ENCODE data around the gene CAMTA1.

The CAMTA1 gene

DNA sequence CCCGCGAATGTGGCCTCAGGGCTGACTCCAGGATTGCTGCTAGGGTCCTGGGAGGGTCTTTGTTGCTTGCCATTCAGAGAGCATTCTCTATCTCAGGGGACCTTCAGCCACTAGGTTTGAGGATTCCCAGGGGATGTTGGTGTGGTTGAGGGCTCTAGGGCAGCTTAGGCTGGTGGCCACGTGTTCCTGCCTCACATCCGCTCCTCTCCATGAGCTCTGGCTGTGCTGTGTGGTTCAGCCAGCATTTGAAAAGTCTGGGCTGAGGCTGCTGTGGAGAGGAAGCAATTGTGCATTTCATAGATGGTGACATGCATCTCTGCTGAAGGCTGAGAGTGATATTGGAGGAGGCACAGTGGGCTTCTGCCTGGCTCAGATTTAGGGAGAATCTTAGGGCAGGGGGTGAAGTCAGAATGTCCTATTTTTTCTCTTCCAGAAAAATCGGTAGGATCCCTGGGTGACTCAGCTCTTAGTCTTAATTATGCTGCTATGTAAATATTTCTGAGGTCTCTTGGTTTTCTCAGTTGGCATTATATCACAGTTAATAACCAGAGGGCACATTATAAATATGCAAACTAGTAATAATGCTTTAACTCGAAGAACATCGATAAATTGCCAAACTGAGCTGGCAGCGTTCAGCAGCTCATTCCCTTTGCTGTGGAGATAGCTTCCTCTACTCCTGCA is 182.3 kb downstream of the CAMTA1 start:
- no peak for TF ChIP-seq ZC3H10 (CRISPR knock-in tag; IDR thresholded peaks at IDR 0.05)
- TF ChIP-seq ZNF8 (CRISPR knock-in tag; IDR thresholded peaks at IDR 0.05): no peak
- no peak for TF ChIP-seq SNAI2 (CRISPR knock-in tag; IDR thresholded peaks at IDR 0.05)
- no peak for TF ChIP-seq OSR1 (CRISPR knock-in tag; IDR thresholded peaks at IDR 0.05)
- TF ChIP-seq ZFP30 (CRISPR knock-in tag; IDR thresholded peaks at IDR 0.05): no peak
- no peak for TF ChIP-seq ESRRG (CRISPR knock-in tag; IDR thresholded peaks at IDR 0.05)
- TF ChIP-seq, protein P1, sequence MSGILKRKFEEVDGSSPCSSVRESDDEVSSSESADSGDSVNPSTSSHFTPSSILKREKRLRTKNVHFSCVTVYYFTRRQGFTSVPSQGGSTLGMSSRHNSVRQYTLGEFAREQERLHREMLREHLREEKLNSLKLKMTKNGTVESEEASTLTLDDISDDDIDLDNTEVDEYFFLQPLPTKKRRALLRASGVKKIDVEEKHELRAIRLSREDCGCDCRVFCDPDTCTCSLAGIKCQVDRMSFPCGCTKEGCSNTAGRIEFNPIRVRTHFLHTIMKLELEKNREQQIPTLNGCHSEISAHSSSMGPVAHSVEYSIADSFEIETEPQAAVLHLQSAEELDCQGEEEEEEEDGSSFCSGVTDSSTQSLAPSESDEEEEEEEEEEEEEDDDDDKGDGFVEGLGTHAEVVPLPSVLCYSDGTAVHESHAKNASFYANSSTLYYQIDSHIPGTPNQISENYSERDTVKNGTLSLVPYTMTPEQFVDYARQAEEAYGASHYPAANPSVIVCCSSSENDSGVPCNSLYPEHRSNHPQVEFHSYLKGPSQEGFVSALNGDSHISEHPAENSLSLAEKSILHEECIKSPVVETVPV (CRISPR knock-in tag; IDR thresholded peaks at IDR 0.05): no peak
- TF ChIP-seq PPARA (CRISPR knock-in tag; IDR thresholded peaks at IDR 0.05; ENCODE audit: borderline replicate concordance): no peak
- no peak for TF ChIP-seq ZNF70 (CRISPR knock-in tag; IDR thresholded peaks at IDR 0.05)
- no peak for TF ChIP-seq ISL1 (CRISPR knock-in tag; IDR thresholded peaks at IDR 0.05)
- TF ChIP-seq BACH2 (CRISPR knock-in tag; IDR thresholded peaks at IDR 0.05; ENCODE audit: borderline replicate concordance): no peak
- ATAC-seq: no peak

DNA sequence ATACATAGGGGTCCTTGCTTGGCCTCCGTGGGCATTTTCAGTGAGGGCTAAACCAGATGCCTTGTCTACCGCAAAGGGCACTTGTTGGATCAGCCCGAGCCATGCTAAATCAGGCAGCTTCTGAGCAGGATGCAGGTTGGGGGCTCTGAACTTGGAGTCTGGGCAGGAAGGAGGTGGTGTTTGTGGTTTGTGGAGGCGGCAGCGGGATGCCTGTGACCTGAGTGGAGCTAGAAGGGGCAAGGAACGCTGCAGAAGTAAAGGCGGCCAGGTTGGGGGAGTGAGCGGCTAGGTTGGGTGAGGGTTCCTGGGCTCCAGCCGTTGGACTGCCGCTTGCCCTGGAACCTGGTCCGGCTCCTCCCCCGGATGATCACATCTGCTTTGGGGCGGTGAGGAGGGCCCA is 183.9 kb downstream of the CAMTA1 start:
- no peak for TF ChIP-seq SNAI2 (CRISPR knock-in tag; IDR thresholded peaks at IDR 0.05)
- TF ChIP-seq ZFP3 (CRISPR knock-in tag; IDR thresholded peaks at IDR 0.05): no peak
- no peak for TF ChIP-seq CSDC2 (CRISPR knock-in tag; IDR thresholded peaks at IDR 0.05)
- no peak for TF ChIP-seq TOX (CRISPR knock-in tag; IDR thresholded peaks at IDR 0.05; ENCODE audit: borderline replicate concordance)
- no peak for TF ChIP-seq RARB (CRISPR knock-in tag; IDR thresholded peaks at IDR 0.05)
- no peak for TF ChIP-seq ZNF70 (CRISPR knock-in tag; IDR thresholded peaks at IDR 0.05)
- TF ChIP-seq PATZ1 (CRISPR knock-in tag; IDR thresholded peaks at IDR 0.05; ENCODE audit: borderline replicate concordance): no peak
- no peak for TF ChIP-seq ZFP30 (CRISPR knock-in tag; IDR thresholded peaks at IDR 0.05)
- TF ChIP-seq CREB5 (CRISPR knock-in tag; IDR thresholded peaks at IDR 0.05; ENCODE audit: low read depth): no peak
- TF ChIP-seq ZC3H10 (CRISPR knock-in tag; IDR thresholded peaks at IDR 0.05): no peak
- no peak for TF ChIP-seq ARNTL (CRISPR knock-in tag; IDR thresholded peaks at IDR 0.05; ENCODE audit: borderline replicate concordance, low read depth)
- no peak for TF ChIP-seq GLIS3 (CRISPR knock-in tag; IDR thresholded peaks at IDR 0.05)
- no peak for TF ChIP-seq ZNF8 (CRISPR knock-in tag; IDR thresholded peaks at IDR 0.05)
- no peak for TF ChIP-seq ESRRG (CRISPR knock-in tag; IDR thresholded peaks at IDR 0.05)
- TF ChIP-seq PPARA (CRISPR knock-in tag; IDR thresholded peaks at IDR 0.05; ENCODE audit: borderline replicate concordance): no peak
- TF ChIP-seq OSR1 (CRISPR knock-in tag; IDR thresholded peaks at IDR 0.05): no peak
- TF ChIP-seq TCF4 (CRISPR knock-in tag; IDR thresholded peaks at IDR 0.05; ENCODE audit: borderline replicate concordance): no peak
- TF ChIP-seq ISL1 (CRISPR knock-in tag; IDR thresholded peaks at IDR 0.05): no peak
- no peak for TF ChIP-seq ZNF565 (CRISPR knock-in tag; conservative IDR thresholded peaks at IDR 0.05; ENCODE audit: low read depth)
- no peak for TF ChIP-seq POU6F1 (CRISPR knock-in tag; IDR thresholded peaks at IDR 0.05; ENCODE audit: borderline replicate concordance, low read depth)
- no peak for ATAC-seq

DNA sequence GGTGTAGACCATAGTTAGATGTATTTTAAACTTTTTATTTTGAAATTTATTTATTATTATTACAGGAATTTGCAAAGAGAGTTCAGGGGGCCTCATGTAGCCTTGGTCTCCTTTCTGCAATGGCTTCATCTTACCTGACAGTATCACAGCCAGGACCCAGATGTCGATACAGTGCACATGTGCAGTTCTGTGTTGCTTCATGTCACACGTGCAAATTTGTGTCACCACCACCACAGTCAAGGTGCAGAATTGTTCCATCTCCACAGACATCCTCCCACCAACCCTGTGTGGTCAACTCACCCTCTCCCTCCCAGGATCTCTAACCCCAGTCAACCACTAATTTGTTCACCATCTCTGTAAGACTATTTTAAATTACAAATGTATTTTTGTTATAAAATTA is 184.5 kb downstream of the CAMTA1 start:
- TF ChIP-seq TCF4 (CRISPR knock-in tag; IDR thresholded peaks at IDR 0.05; ENCODE audit: borderline replicate concordance): no peak
- no peak for TF ChIP-seq ZNF8 (CRISPR knock-in tag; IDR thresholded peaks at IDR 0.05)
- no peak for TF ChIP-seq PATZ1 (CRISPR knock-in tag; IDR thresholded peaks at IDR 0.05; ENCODE audit: borderline replicate concordance)
- TF ChIP-seq ZFP3 (CRISPR knock-in tag; IDR thresholded peaks at IDR 0.05): no peak
- TF ChIP-seq ARNTL (CRISPR knock-in tag; IDR thresholded peaks at IDR 0.05; ENCODE audit: borderline replicate concordance, low read depth): no peak
- TF ChIP-seq SNAI2 (CRISPR knock-in tag; IDR thresholded peaks at IDR 0.05): no peak
- TF ChIP-seq GLIS3 (CRISPR knock-in tag; IDR thresholded peaks at IDR 0.05): no peak
- no peak for TF ChIP-seq ZC3H10 (CRISPR knock-in tag; IDR thresholded peaks at IDR 0.05)
- TF ChIP-seq RARB (CRISPR knock-in tag; IDR thresholded peaks at IDR 0.05): no peak

More for the DNA sequence above, 184.5 kb downstream of the CAMTA1 start:
- ATAC-seq: no peak
